ENCODE measurements around the gene TUBGCP2. TPM values are rescaled to one million over a fixed set of nuclear protein-coding genes. Genes with fewer than 3 reads are reported as not detected.
A peak's percentile ranks its signal among the peaks of the same experiment; 100 is the strongest.

The TUBGCP2 gene
- total RNA-seq, 3 donors from 2014 or later: 48.1 to 63.4 (median 58.8) TPM

DNA sequence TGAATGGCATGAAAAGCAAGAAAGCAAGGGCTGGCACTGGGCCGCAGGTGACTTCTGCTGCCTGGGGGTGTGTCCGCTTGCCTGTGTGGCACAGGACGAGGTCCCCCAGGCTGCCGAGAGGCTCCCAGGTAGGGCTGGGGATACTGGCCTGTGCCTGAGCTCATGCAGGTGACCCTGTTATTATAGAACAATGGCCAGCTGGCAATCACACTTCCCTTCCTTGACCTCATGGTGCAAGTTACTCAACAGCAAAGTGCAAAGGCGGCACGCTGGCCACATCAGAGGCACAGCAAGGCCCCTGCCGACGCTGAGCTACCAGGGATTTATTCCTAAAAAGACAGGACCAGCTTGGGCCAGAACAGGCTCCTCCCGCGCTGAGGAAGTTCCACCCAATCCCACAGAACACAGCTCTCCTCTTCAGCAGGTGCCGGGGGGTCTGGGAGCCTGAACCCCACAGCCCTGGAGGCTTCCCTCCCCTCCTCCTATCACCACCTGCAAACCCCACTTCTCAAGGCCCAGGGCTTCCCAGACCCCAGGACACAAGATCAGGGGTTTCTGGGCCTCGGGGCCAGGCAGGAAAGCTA is 30.6 kb downstream of the TUBGCP2 start:
- H3K4me3 ChIP-seq: no peak overlapping the region
- DNase-seq (no peak), ATAC-seq (no peak)
- intact Hi-C loops (cut with DNase I, micrococcal nuclease): no loop called here
- no peaks in the 10 kb centered on the region for H3K9me3 ChIP-seq
- H3K36me3 ChIP-seq (ENCODE audit: low read depth): peaks cover 4% of the 10 kb centered on the region
- TF ChIP-seq, protein P1, sequence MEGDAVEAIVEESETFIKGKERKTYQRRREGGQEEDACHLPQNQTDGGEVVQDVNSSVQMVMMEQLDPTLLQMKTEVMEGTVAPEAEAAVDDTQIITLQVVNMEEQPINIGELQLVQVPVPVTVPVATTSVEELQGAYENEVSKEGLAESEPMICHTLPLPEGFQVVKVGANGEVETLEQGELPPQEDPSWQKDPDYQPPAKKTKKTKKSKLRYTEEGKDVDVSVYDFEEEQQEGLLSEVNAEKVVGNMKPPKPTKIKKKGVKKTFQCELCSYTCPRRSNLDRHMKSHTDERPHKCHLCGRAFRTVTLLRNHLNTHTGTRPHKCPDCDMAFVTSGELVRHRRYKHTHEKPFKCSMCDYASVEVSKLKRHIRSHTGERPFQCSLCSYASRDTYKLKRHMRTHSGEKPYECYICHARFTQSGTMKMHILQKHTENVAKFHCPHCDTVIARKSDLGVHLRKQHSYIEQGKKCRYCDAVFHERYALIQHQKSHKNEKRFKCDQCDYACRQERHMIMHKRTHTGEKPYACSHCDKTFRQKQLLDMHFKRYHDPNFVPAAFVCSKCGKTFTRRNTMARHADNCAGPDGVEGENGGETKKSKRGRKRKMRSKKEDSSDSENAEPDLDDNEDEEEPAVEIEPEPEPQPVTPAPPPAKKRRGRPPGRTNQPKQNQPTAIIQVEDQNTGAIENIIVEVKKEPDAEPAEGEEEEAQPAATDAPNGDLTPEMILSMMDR (IDR thresholded peaks at IDR 0.05): no peak
- peaks cover 8% of the 10 kb centered on the region for H3K4me1 ChIP-seq (ENCODE audit: low read depth)

DNA sequence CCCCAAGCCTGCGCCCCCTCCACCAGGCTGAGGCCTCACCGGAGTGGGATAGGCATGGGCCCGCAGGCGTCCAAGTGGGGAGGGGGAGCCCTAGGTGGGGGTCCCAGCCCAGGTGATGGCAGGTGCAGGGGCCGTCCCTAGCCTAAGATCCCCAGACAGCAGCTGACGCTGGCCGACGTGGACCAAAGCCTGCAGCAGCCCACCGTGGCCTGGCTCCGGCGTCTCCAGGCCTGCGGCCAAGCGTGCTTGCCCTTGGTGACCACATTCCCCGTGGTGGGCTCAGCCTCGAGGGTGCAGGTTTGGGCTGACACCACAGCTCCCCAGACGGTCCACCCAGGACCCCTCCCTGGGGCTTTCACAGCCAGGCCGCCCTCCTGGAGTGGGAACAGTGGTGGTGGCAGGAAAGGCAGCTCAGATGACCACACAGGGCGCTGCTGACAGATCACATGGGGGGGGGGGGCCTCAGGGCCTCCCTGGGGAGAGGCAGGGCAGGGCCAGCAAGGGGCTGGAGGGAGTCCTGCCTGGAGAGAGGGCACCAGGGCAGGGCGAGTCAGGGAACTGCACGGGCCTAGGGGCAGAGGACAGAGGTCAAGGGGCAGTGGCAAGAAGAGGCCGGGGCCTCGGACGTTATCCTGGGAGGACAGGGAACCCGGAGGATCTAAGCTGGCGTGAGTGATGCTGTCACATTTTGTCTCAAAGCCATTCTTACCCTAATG is 31.2 kb downstream of the TUBGCP2 start:
- H3K9me3 ChIP-seq: no peaks in the 10 kb centered on the region
- peak in 1 of 3 donors; percentile 65 for DNase-seq
- ATAC-seq: no peak
- peaks cover 8% of the 10 kb centered on the region for H3K4me1 ChIP-seq (ENCODE audit: low read depth)
- TF ChIP-seq, protein P1 (IDR thresholded peaks at IDR 0.05): no peak
- H3K4me3 ChIP-seq: no peak overlapping the region
- H3K36me3 ChIP-seq (ENCODE audit: low read depth): no peaks in the 10 kb centered on the region
- intact Hi-C loops (cut with DNase I, micrococcal nuclease): no loop called here

DNA sequence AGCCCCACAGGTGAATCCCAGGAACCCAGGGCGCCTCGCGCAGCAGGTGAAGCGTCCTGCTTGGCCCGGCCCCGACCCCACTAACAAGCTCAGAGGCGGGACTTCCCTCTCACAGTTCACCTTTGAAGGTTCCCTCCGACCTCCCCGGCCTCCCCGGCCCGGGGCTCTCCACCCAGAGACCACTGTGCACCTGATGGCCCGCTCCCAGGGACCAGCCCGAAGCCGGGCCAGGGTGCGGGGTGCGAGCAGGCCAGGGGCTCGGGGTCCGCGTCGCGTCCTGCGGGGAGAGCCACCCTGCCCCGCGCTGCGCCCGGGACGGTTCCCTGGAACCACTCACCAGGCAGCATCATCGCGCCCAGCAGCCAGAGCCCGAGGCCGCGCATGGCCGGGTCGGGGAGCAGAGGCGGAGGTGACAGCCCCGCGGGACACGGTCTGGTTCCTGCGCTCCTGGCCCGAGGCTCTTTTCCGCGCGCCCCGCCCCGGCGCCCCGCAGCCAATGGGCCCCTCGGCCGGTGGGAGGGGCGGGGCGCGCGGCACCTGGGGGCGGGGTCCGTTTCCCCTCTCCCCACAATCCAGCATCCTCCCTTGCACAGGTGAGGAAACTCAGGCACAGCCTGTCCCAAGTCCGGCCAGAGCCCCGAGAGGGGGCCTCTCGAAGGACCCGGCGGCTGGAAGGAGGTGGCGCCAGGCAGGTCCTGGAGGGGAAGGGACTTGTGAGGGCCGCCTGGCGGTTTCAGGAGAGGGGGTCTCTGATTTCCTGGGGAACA is 32.1 kb downstream of the TUBGCP2 start, which contains the start of gene ADAM8:
TSS of gene ADAM8 (minus strand) at position 434 of the 767 bp plus-strand sequence. CDS start at position 383, 51 bp downstream.
- no peaks in the 10 kb centered on the region for H3K9me3 ChIP-seq
- H3K4me3 ChIP-seq: no peak within 1 kb of the TSS
- DNase-seq: peak; percentile 55 to 85 (median 71)
- H3K36me3 ChIP-seq (ENCODE audit: low read depth): no peaks in the 10 kb centered on the region
- intact Hi-C loops (cut with DNase I, micrococcal nuclease): no loop called here
- ATAC-seq: peak; percentile 53
- H3K4me1 ChIP-seq (ENCODE audit: low read depth): peaks cover 8% of the 10 kb centered on the region
- TF ChIP-seq, protein P1 (IDR thresholded peaks at IDR 0.05): no peak

DNA sequence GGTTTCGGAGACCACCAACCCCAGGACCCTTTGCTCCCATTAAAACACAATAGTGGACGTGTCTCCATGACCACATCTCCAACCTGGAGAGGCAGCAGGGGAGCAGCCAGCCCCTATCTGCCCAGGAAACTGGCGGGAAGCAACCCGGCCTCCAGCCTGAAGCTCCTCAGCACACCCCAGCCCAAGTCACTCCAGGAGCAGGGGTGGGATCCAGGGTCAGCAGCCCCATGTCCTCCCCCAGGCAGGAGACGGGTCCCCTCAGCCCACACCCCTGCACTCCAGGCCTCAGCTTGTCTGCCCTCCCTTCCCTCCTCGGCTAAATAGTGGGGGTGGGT is 32.6 kb downstream of the TUBGCP2 start:
- intact Hi-C loops (cut with DNase I, micrococcal nuclease): no loop called here
- H3K4me1 ChIP-seq (ENCODE audit: low read depth): peaks cover 8% of the 10 kb centered on the region
- TF ChIP-seq, protein P1 (IDR thresholded peaks at IDR 0.05): no peak
- H3K4me3 ChIP-seq: no peak overlapping the region
- no peaks in the 10 kb centered on the region for H3K9me3 ChIP-seq
- H3K36me3 ChIP-seq (ENCODE audit: low read depth): no peaks in the 10 kb centered on the region
- DNase-seq: no peak
- ATAC-seq: no peak

DNA sequence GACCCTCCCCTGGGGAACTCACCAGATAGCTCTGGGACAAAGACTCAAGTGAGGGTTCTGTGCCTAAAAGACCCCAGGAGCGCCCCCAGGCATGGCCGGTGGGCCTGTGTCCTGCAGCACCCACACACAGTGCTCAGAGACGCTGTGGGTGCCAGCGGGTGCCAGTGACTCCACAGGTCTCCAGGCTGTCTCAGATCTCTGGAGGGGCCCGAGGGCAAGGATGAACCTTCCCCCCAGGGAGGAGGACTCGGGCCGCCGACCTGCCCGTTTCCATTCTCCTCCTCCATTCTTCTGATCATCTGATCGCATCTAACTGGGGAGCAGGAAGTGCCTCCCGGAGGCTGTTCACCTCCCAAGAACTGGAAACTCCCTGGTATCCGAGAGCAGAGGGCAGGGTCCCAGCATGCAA is 33.0 kb downstream of the TUBGCP2 start:
- intact Hi-C loops (cut with DNase I, micrococcal nuclease): no loop called here
- peak; percentile 6 for ATAC-seq
- no peak for DNase-seq
- Histone ChIP-seq H3K4me1 (ENCODE audit: low read depth) (peaks cover 8% of the 10 kb centered on the region), H3K4me3 (no peak overlapping the region), H3K36me3 (ENCODE audit: low read depth) (no peaks in the 10 kb centered on the region), H3K9me3 (no peaks in the 10 kb centered on the region)
- TF ChIP-seq, protein P1 (IDR thresholded peaks at IDR 0.05): no peak

Measured in mucosa of descending colon (tissue), 3 donors.